ENCODE data around the gene MSH2.
"Not testable (repeated sequence)": the region's sequence is repeated elsewhere in the genome, so short reads cannot be mapped to it uniquely, and the experiment has no call there.

Gene MSH2

DNA sequence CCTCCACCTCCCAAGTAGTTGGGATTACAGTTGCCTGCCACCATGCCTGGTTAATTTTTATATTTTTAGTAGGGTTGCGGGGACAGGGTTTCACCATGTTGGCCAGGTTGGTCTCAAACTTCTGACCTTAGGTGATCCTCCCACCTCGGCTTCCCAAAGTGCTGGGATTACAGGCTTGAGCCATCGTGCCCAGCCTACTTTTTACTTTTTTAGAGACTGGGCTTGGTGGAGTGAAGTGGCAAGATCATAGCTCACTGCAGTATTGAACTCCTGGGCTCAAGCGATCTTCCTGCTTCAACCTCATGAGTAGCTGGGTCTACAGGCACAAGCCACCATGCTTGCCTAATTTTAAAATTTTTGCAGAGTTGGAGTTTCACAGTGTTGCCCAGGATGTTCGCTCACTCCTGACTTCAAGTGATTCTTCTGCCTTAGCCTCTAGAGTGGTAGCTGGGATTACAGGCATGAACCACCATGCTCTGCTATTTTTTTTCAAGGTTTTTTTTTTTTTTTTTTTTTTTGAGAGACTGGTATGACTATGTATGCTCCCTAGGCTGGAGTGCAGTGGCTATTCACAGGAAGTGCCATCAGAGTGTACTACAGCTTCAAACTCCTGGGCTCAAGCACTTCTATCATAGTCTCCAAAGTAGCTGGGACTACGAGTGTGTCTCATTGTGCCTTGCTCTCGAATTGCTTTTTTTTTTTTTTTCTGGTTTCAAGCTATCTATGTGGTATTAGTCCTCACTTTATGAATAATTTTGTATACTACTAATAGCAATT is 11.9 kb downstream of the MSH2 start:
- DNase-seq: no peak

DNA sequence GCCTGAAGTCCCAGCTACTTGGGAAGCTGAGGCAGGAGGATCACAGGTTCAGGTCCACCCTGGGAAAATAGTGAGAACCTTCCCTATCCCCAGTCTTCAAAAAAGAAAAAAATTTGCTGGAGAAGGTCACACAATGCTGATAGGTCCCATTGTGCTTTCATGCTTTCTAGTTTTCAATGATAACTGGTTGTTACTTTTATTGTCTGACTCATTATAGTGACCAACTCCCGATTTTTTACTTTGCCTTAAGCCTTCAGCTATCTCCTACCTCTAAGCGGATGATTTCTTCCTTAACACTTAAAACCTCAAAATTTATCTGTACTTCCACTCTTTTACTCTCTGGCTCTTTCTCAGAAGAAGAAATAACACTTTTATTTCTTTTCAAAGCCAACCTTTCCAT is 17.3 kb downstream of the MSH2 start:
- DNase-seq: no peak

DNA sequence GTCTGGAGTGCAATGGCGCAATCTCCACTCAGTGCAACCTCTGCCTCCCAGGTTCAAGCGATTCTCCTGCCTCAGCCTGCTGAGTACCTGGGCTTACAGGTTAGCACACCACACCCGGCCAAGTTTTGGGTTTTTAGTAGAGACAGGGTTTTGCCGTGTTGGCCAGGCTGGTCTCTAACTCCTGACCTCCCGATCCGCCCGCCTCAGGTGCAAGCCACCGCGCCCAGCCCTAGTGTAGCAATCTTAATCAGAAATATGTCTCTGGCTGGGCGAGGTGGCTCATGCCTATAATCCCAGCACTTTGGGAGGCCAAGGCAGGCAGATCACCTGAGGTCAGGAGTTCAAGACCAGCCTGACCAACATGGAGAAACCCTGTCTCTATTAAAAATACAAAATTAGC is 17.7 kb downstream of the MSH2 start:
- not testable (repeated sequence) for DNase-seq

DNA sequence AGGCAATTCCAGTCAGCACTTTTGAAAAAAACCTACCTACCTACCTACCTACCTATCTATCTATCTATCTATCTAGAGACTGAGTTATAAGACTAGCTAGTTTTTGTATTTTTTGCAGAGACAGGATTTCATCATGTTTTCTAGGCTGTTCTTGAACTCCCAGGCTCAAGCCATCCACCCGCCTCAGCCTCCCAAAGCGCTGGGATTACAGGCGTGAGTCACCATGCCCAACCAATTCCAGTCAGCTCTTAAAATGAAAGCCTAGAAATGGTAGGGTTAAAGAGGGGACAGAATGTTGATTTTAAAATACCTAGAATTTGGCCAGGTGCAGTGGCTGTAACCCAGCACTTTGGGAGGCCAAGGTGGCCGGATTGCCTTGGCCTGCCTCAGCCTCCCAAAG is 19.1 kb downstream of the MSH2 start:
- DNase-seq: no peak

DNA sequence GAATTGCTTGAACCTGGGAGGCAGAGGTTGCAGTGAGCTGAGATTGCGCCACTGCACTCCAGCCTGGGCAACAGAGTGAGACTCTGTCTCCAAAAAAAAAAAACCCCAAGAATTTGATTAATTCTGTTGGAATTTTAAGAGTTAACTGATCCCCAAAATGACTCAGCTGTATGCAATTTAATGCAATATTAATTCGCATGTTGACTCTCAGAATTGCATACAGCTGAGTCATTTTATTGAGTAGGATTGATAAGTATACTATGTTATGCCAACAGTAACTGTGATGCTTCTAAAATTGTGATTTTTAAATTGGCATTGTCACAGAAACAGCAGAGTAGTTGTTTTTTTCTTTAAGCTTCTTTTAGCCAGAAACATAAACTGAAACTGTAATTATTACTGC is 19.6 kb downstream of the MSH2 start:
- no peak for DNase-seq

DNA sequence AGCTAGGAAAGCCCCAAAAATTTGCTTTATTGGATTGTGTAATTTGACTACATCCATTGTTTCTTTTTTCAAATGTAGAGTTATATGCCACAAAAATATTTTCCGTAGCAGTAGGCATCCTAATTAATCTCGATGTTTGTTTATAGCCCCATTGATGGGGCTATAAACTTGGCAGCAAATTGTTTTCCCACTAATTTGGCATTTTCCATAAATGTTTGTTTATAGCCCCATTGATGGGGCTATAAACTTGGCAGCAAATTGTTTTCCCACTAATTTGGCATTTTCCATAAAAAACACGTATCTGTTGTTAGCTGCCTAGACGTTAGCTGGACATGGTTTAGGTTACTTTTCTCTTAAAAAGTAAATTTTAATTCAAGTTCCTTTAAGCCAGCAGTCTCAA is 23.8 kb downstream of the MSH2 start:
- DNase-seq: no peak

DNA sequence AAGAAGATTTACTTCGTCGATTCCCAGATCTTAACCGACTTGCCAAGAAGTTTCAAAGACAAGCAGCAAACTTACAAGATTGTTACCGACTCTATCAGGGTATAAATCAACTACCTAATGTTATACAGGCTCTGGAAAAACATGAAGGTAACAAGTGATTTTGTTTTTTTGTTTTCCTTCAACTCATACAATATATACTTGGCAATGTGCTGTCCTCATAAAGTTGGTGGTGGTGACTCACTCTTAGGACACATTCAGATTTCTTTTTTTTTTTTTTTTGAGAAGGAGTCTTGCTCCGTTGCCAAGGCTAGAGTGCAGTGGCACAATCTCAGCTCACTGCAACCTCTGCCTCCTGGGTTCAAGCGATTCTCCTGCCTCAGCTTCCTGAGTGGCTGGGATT is 26.8 kb downstream of the MSH2 start:
- no peak for DNase-seq

DNA sequence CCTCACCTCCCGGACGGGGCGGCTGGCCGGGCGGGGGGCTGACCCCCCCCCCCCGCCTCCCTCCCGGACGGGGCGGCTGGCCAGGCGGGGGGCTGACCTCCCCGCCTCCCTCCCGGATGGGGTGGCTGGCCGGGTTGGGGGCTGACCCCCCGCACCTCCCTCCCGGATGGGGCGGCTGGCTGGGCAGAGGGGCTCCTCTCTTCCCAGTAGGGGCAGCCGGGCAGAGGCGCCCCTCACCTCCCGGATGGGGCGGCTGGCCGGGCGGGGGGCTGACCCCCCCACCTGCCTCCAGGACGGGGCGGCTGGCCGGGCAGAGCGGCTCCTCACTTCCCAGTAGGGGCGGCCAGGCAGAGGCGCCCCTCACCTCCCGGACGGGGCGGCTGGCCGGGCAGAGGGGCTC is 30.1 kb downstream of the MSH2 start:
- not testable (repeated sequence) for DNase-seq

DNA sequence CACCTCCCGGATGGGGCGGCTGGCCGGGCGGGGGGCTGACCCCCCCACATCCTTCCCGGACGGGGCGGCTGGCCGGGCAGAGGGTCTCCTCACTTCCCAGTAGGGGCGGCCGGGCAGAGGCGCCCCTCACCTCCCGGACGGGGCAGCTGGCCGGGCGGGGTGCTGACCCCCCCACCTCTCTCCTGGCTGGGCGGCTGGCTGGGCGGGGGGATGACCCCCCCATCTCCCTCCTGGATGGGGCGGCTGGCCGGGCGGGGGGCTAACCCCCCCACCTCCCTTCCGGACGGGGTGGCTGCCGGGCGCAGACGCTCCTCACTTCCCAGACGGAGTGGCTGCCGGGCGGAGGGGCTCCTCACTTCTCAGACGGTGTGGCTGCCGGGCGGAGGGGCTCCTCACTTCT is 30.5 kb downstream of the MSH2 start:
- not testable (repeated sequence) for DNase-seq

DNA sequence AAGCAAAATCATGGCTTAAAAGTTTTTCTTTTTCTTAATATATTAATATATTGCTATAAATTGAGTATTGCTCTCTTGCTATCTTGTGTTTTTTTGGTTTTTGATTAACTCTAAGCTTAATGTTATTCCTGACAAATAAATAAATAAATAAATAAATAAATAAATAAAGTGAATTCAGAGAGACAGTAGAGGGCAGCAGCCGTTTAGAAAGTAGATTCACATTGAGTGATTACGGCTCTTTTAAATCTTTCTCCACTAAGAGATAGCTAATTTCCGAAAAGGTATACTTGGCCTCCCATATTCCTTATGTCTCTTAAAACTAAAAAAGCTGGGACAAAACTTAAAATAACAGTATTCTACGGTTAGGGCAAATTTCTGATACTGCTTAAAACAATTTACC is 34.3 kb downstream of the MSH2 start:
- DNase-seq: no peak

DNA sequence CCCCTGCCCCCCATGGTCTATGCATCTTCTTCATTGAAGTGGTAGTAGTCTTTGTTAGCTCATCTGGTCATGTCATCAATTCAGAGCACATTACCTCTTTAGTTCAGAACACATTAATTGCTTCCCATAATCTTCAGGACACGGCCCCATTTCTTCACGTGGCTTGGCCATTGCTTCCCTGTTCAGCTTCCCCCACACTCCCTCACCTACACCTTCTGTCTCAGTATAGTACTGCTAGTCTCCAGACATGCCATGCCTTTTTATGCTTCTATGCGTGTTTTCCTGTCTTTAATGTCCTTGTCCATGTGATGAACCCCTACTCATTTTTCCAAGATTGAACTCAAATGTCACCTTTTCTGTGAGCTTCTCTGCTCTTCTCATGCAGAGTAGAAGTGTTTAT is 35.1 kb downstream of the MSH2 start:
- DNase-seq: no peak

DNA sequence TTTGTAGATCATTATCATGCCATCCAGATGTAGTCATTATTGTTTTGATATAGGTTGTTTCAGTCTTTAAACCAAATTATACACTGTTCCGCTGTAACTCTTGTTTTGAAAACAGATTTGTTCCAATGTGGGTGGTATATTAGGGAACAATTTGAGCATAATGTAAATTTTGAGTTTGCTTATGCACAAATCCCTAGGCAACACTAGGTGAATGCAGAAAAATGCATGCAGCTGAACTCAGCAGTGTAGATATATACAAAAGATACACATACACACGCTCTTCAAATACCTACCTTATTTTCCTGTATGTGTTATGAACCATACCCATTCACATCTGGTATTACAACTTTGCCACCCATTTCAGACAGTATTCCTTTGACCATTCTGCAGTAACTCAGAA is 35.8 kb downstream of the MSH2 start:
- no peak for DNase-seq

DNA sequence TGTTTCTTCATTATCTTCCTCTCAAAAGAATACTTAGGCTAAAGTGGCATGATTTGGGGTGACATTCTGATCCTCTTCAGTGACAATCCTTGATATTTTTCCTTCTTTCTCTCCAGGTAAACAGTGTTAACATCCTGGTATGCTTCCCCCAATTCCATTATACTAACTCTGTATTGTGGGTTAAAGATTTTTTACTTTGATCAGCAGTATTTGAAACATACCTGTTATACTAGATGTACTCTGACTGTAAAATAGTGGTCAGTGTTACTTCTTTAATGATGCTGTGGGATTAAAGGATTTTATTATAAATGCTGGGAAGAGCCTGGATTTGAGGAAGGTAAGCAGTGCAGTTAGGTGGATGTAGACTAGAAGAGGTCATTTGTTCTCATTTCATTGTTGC is 48.8 kb downstream of the MSH2 start:
- DNase-seq: no peak

DNA sequence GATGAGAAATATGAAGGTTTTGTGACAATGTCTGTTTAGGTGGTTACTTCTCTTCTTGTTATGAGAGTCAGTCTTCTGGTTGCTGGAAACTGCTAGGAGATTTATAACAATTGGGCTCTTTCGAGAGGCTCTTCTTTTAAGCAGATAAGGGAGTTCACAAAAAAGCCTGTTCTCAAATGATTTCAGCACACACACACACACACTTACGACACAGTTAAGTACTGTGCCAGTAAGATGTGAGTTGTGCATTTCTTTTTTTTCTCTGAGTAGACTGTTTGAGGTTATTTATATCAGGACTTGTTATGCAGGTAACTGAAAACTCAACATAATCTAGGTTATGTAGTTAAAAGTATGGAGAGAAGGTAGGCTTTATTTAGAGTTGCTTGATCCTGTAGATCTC is 49.8 kb downstream of the MSH2 start:
- no peak for DNase-seq

DNA sequence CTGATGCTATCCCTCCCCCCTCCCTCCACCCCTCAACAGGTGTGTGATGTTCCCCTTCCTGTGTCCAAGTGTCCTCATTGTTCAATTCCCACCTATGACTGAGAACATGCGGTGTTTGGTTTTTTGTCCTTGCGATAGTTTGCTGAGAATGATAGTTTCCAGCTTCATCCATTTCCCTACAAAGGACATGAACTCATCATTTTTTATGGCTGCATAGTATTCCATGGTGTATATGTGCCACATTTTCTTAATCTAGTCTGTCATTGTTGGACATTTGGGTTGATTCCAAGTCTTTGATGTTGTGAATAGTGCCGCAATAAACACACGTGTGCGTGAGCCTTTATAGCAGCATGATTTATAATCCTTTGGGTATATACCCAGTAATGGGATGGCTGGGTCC is 51.9 kb downstream of the MSH2 start:
- not testable (repeated sequence) for DNase-seq

DNA sequence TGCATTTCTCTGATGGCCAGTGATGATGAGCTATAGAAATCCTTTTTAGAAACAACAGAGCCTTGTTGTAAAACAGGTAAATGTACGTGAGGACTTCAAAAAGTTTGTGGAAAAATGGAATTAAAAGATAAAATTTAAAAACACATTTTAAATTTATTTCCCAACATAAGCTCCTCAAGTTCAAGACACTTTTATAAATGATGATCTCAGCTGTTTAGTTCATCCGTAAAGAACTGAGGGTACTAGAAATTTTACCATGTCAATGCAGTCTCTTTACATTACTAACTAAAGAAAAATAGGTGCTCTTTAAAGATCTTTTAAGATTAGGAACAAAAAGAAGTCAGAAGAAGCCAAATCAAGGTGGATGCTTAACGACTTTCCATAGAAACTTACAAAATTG is 52.5 kb downstream of the MSH2 start:
- no peak for DNase-seq

DNA sequence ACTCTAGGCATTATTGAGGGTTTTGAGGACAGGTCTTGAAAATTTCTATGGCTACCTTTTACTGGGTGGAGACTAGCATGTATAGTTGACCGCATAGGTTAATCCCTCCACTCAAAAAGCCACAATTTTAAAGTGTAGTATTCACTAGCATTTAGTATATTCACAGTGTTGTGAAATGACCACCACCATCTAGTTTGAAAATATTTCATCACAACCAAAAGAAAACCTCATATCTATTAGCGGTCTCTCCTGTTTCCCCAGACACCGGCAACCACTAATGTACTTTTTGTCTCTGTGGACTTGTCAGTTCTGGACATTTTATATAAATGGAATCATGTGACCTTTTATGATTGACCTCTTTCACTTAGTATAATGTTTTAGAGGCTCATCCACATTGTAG is 53.9 kb downstream of the MSH2 start:
- DNase-seq: no peak

DNA sequence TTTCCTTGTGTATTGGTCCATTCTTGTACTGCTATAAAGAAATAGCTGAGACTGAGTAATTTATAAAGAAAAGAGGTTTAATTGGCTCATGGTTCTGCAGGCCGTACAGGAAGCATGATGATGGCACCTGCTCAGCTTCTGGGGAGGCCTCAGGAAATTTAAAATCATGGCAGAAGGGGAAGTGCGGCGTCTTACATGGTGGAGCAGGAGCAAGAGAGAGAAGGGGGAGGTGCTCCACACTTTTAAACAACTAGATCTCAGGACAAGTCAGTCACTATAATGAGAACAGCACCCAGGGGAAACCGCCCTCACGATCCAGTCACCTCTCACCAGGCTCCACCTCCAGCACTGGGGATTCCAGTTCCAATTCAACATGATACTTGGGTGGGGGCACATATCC is 54.3 kb downstream of the MSH2 start:
- no peak for DNase-seq

DNA sequence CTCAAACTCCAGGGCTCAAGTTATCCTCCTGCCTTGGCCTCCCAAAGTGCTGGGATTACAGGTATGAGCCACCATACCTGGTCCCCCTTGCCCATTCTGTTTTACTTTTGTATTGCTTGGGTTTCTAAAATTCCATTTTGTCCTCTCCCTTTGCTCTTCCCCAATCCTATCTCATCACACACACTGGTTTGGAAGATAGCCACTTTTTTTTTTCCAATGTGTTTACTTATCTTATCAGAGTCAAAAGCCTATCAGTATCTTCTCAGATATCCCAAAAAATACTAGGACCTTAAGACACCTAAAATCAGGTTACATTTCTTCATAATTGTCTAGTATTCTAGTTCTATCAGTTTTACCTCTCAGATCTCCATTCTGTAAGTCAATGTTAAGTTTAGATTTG is 56.1 kb downstream of the MSH2 start:
- DNase-seq: no peak

DNA sequence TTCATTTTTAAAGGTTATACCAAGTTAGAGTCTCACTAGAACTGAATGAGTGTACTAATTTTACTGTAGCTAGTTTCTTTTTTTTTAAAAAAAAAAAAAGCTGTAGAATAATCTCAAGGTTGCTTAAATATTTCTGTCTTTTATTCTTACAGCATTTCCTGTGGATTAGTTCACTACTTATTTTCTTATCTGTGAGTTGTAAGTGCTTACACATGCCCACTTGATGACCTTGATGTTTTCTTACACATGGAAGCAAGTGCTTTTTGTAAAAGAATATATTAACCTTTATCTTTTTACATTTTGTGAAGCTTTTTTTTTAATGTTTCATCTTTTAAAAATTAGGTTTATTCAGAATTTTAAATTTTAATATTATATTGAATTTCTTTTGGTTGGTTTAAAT is 57.8 kb downstream of the MSH2 start:
- DNase-seq: no peak

DNA sequence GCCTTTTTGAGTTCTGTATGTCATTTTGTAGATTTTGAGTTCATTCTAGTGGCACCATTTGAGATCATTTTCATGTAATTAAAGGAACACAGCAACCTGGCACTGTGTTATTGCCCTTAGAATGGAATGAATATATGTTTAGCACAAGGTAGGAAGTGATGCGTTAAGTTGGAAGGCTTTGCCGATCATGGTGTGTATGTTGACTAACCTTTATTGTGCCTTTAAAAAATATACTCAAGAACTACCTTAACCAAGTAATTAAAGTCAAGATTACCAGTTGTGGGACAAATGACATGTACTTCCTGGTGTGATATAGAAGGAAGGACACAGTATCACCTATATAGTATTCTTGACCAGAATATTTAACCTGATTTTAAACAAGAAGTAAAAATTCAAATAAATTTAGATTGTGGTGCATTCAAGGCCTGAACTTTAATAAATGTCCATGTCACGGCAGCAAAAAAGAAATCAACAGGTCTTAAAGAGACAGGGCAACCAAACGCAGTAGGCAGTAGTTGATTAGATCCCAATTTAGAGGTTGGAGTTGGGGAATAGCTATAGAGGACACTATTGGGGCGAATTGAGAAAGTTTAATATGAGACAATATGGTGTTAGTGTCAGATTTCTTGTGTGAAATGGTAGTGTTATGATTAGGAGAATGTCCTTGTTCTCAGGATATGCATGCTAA is 68.6 kb downstream of the MSH2 start:
- no peak for DNase-seq

DNA sequence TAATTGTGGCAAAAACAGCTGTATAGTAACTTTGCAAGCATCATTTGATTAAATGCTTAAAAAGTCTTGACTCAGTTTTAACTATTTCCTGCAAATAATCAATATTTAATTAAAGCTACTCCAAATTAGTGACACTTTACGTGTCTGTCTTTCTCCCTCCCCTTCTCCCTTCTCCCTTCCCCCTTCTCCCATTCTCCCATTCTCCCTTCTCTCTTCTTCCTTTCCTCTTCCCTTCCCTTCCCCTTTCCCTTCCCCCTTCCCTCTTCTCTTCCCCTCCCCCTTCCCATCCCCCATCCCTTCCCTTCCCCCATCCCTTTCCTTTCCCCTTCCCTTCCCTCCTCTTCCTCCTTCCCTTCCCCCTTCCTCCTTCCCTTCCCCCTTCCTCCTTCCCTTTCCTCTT is 76.9 kb downstream of the MSH2 start:
- DNase-seq: no peak

DNA sequence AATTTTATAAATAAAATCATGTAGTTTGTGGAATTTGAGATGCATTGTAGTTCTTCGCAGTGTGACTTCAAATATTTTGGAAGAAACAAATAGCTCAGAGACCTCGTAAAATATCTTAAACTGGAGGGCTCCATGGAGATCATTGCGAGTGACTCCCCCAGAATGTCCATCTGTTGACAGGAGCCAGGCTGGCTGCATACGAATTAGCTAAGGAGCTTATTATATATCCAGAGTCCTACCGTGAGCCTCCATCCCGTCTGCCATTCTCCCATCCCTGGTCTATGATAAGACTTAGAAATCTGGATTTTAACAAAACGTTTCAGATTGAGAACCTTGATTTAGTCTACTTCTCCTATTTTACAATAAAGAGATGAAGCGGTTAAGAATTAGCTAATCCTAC is 80.2 kb downstream of the MSH2 start:
- no peak for DNase-seq

DNA sequence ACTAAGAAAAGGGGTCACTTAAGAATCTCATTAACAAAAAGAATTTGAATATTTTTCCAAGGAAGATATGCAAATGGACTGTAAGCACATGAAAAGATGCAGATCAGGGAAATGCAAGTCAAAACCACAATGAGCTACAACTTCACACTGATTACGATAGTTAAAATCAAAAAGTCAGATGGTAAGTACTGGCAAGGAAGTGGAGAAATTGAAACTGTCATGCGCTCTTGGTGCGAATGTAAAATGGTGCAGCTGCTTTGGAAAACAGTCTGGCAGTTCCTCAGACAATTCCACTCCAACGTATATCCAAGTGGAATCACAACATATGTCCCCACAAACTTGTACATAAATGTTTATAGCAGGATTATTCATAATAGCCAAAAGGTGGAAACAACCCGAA is 81.4 kb downstream of the MSH2 start:
- no peak for DNase-seq

DNA sequence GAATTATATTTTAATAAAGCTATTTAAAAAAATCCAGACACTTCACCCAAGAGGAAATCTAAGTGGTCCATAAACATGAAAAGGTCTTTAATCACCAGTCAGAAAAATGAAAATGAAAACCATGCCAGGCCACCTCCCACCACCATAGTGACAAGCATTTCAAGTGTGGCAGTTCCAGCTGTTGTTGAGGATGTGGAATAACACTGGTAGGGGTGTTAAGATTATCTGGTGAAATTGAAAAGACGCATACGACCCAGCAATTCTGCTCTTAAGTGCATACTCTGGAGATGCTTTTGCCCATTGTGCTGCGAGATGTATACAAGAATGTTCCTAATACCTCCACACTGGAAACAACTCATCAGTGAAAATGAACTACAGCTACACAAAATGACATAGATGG is 82.2 kb downstream of the MSH2 start:
- no peak for DNase-seq

Measured in NCI-H446 treated with DMSO at 0.1 percent for 48 hours (cell line).